Measurements from ENCODE around the gene RGS8. TPM values are rescaled to one million over a fixed set of nuclear protein-coding genes. Genes with fewer than 3 reads are reported as not detected.

Gene RGS8
- total RNA-seq, 4 donors from 2014 or later, result not detected

DNA sequence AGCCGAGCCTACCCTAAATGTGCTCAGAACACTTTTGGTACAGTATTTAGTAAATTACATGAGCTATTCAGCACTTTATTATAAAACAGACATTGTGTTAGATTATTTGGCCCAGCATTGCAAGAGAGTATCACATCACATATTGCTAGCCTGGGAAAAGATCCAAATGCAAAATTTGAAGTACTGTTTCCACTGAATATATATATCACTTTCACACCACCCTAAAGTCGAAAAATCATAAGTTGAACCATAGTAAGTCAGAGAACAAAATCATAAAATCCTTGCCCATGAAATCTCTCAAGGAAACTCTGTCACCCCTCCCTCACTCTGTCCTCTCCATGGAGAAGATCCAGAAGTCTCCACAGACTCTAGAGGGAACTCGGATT, 33.1 kb downstream of the RGS8 start:
- no peak overlapping the region for H3K4me3 ChIP-seq
- no peaks in the 10 kb centered on the region for H3K27me3 ChIP-seq
- WGBS, 2 donors (ENCODE audit: low coverage in 1 of 2), result 40 to 41% methylated on average over 2 to 3 of the region's 3 CpGs
- ATAC-seq, result no peak
- no peaks in the 10 kb centered on the region for H3K4me1 ChIP-seq
- no peaks in the 10 kb centered on the region for H3K9me3 ChIP-seq
- H3K27ac ChIP-seq, result no peak overlapping the region
- no peaks in the 10 kb centered on the region for H3K36me3 ChIP-seq
- TF ChIP-seq EP300 (IDR thresholded peaks at IDR 0.05) (no peak), POLR2AphosphoS5 (IDR thresholded peaks at IDR 0.05) (no peak), POLR2A (IDR thresholded peaks at IDR 0.05) (no peak)
- TF ChIP-seq, protein P1, sequence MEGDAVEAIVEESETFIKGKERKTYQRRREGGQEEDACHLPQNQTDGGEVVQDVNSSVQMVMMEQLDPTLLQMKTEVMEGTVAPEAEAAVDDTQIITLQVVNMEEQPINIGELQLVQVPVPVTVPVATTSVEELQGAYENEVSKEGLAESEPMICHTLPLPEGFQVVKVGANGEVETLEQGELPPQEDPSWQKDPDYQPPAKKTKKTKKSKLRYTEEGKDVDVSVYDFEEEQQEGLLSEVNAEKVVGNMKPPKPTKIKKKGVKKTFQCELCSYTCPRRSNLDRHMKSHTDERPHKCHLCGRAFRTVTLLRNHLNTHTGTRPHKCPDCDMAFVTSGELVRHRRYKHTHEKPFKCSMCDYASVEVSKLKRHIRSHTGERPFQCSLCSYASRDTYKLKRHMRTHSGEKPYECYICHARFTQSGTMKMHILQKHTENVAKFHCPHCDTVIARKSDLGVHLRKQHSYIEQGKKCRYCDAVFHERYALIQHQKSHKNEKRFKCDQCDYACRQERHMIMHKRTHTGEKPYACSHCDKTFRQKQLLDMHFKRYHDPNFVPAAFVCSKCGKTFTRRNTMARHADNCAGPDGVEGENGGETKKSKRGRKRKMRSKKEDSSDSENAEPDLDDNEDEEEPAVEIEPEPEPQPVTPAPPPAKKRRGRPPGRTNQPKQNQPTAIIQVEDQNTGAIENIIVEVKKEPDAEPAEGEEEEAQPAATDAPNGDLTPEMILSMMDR (IDR thresholded peaks at IDR 0.05), result no peak

DNA sequence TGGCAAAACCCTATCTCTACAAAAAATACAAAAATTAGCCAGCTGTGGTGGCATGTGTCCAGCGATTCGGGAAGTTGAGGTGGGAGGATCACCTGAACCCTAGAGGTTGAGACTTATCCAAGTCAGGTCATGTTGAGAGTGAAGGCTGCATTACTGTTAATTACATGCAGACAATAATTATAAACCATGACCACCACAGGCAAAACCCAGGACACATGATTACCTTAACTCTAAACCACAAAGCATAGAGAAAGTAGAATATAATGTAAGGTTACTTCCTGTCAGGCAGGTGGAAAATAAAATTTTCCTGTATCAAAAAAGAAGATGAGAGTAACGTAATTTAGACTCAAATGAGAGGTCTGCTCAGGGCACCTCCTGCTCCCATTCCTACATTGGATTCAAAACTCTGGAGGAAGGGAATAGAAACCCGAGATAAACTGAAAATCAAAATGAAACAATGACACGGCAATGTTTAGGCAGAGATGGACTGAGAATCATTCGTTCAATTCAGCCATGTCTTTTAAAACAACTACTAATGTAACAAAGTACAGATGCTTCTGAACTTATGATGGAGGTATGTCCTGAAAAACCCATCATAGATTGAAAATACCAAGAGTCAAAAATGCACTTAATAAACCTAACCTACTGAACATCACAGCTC, 33.6 kb downstream of the RGS8 start:
- WGBS, 2 donors (ENCODE audit: low coverage in 1 of 2), result 69 to 74% methylated on average over 4 to 6 of the region's 6 CpGs
- Histone ChIP-seq H3K9me3 (no peaks in the 10 kb centered on the region), H3K27ac (no peak overlapping the region), H3K36me3 (no peaks in the 10 kb centered on the region), H3K4me3 (no peak overlapping the region), H3K27me3 (no peaks in the 10 kb centered on the region), H3K4me1 (no peaks in the 10 kb centered on the region)
- no peak for ATAC-seq
- TF ChIP-seq, protein P1 (IDR thresholded peaks at IDR 0.05), result no peak
- TF ChIP-seq POLR2AphosphoS5 (IDR thresholded peaks at IDR 0.05) (no peak), EP300 (IDR thresholded peaks at IDR 0.05) (no peak), POLR2A (IDR thresholded peaks at IDR 0.05) (no peak)

DNA sequence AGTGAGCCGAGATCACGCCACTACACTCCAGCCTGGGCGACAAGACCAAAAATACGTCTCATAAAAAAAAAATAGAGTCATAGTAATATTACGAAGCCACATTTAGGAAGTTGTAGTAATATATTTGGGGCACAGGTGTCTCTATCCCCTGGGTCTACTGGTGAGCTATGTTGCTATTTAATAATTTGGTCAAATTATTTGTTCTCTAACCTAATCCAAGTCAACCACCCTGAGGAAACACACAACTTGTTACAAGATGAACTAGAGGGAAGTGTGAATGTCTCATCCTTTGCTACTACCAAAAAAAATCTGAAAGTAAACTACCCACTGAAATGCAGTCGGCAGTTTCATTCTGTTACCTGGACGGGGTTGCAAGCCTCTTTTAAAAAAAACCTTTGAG, 35.3 kb downstream of the RGS8 start:
- no peak for ATAC-seq
- 91 to 92% methylated on average over 7 of the region's 7 CpGs for WGBS, 2 donors (ENCODE audit: low coverage in 1 of 2)

DNA sequence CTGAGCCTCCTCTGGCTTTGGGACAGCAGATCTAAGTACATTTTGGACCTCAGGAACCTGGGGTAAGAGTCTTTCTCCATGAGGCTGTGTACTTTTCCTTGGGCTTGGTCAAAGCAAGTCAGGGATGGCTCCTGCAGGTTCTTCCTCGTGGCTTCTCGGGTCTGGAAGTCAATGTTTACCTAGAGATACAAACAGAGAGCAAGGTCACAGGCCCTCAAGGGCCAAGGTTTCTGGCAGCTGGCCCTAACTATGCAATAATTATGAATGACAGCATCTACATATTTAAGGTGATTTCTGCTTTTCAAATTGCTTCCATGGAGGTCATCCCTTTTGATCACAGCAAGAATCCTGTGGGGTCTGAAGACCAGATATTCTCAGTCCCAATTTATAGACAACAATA, 37.6 kb downstream of the RGS8 start:
- Histone ChIP-seq H3K4me1 (no peaks in the 10 kb centered on the region), H3K27me3 (no peaks in the 10 kb centered on the region), H3K4me3 (no peak overlapping the region), H3K36me3 (no peaks in the 10 kb centered on the region), H3K27ac (no peak overlapping the region), H3K9me3 (no peaks in the 10 kb centered on the region)
- ATAC-seq, result no peak
- TF ChIP-seq POLR2A (IDR thresholded peaks at IDR 0.05) (no peak), POLR2AphosphoS5 (IDR thresholded peaks at IDR 0.05) (no peak), EP300 (IDR thresholded peaks at IDR 0.05) (no peak)
- TF ChIP-seq, protein P1 (IDR thresholded peaks at IDR 0.05), result no peak
- WGBS, 2 donors (ENCODE audit: low coverage in 1 of 2), result 40% methylated on average over 1 of the region's 2 CpGs; no CpG with 5 or more reads in 1 of the 2 donors

More for the DNA sequence above, 35.3 kb downstream of the RGS8 start:
- no peaks in the 10 kb centered on the region for H3K36me3 ChIP-seq
- TF ChIP-seq POLR2AphosphoS5 (IDR thresholded peaks at IDR 0.05) (no peak), POLR2A (IDR thresholded peaks at IDR 0.05) (no peak), EP300 (IDR thresholded peaks at IDR 0.05) (no peak)
- TF ChIP-seq, protein P1 (IDR thresholded peaks at IDR 0.05), result no peak
- no peaks in the 10 kb centered on the region for H3K4me1 ChIP-seq
- no peak overlapping the region for H3K27ac ChIP-seq
- no peaks in the 10 kb centered on the region for H3K27me3 ChIP-seq
- no peaks in the 10 kb centered on the region for H3K9me3 ChIP-seq
- H3K4me3 ChIP-seq, result no peak overlapping the region

DNA sequence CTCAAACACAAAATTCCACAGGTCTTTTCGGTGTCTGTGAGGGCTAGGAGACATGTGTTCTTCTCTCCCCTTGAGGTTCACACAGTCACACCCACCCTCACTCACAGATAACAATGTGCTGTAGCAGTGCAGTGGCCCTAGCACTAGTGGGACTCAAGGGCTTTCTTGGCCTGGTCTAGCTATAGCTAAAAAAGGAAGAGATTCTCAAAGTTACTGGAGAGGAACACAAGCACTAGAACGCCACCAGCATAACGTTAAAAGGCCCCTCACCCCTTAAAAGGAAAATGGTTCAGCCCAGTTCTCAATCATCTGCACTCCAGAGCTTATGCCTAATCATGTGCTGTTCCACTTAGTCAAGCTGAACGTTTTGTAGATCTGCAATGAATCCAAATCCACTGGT, 39.5 kb downstream of the RGS8 start:
- H3K36me3 ChIP-seq, result no peaks in the 10 kb centered on the region
- no peaks in the 10 kb centered on the region for H3K27me3 ChIP-seq
- ATAC-seq, result no peak
- 55 to 68% methylated on average over 4 of the region's 4 CpGs for WGBS, 2 donors (ENCODE audit: low coverage in 1 of 2)
- H3K27ac ChIP-seq, result no peak overlapping the region
- no peak for TF ChIP-seq POLR2AphosphoS5 (IDR thresholded peaks at IDR 0.05)
- no peak for TF ChIP-seq POLR2A (IDR thresholded peaks at IDR 0.05)
- TF ChIP-seq, protein P1 (IDR thresholded peaks at IDR 0.05), result no peak
- no peak for TF ChIP-seq EP300 (IDR thresholded peaks at IDR 0.05)
- no peak overlapping the region for H3K4me3 ChIP-seq
- H3K4me1 ChIP-seq, result no peaks in the 10 kb centered on the region
- no peaks in the 10 kb centered on the region for H3K9me3 ChIP-seq

Measured in gastroesophageal sphincter (tissue), 4 donors.